Bronchial epithelial cell (primary cell): ENCODE results near the gene TROAP. TPM values are rescaled to one million over a fixed set of nuclear protein-coding genes. Genes with fewer than 3 reads are reported as not detected.

ENCODE experiments used
- DNase-seq: peaks from one replicate; pipeline ENCODE4 v3.0.0-alpha.2; 2010; ENCODE audit warnings: low read depth
- FAIRE-seq: peaks from 2 replicates; lab custom pipeline; 2011; peaks lifted over from hg19 to GRCh38; lab: Jason Lieb, UNC
- H3K27me3 ChIP-seq: 2 replicates; pipeline ENCODE4 v1.5.1; 2011; ENCODE audit warnings: low read length; ENCODE audit not compliant: control insufficient read depth, insufficient read depth
- H3K36me3 ChIP-seq: 2 replicates; pipeline ENCODE4 v1.5.1; 2011; ENCODE audit warnings: low read length; ENCODE audit not compliant: control insufficient read depth, insufficient read depth
- H3K4me3 ChIP-seq: 2 replicates; pipeline ENCODE4 v1.5.1; 2011; ENCODE audit warnings: mild to moderate bottlenecking, low read depth, low read length, control low read depth
- total RNA-seq: library from RNA; depleted of rRNA; stranded (reverse); fragments of >200 nt; gene quantifications from 2 replicates; pipeline ENCODE4 v1.2.1, GENCODE V29; 2014
- TF ChIP-seq, protein P1 (sequence below): IDR thresholded peaks from 2 replicates; pipeline ENCODE4 v1.5.1; 2011; ENCODE audit warnings: mild to moderate bottlenecking, moderate library complexity, low read length, control low read depth, inconsistent platforms; ENCODE audit not compliant: insufficient read depth, severe bottlenecking

TROAP gene
- total RNA-seq, 1 donor from 2014 or later = 2.6 TPM

DNA sequence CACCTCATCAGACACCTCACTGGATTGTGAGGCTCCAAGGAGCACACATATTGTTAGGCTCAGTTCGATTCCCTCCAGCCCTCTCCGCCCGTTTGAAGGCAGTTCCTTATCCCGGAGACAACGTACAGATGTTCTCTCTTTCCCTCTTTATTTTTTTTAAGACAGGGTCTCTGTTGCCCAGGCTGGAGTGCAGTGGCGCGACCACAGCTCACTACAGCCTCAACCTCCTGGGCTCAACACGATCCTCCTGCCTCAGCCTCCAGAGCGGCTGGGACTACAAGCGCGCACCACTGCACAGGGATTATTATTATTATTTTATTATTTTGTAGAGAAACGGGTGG is 718 bp upstream of the TROAP start:
- TF ChIP-seq, protein P1, sequence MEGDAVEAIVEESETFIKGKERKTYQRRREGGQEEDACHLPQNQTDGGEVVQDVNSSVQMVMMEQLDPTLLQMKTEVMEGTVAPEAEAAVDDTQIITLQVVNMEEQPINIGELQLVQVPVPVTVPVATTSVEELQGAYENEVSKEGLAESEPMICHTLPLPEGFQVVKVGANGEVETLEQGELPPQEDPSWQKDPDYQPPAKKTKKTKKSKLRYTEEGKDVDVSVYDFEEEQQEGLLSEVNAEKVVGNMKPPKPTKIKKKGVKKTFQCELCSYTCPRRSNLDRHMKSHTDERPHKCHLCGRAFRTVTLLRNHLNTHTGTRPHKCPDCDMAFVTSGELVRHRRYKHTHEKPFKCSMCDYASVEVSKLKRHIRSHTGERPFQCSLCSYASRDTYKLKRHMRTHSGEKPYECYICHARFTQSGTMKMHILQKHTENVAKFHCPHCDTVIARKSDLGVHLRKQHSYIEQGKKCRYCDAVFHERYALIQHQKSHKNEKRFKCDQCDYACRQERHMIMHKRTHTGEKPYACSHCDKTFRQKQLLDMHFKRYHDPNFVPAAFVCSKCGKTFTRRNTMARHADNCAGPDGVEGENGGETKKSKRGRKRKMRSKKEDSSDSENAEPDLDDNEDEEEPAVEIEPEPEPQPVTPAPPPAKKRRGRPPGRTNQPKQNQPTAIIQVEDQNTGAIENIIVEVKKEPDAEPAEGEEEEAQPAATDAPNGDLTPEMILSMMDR = no peak
- peak overlapping the region; percentile 68 for H3K4me3 ChIP-seq
- DNase-seq (no peak), FAIRE-seq (no peak)
- peaks cover 5% of the 10 kb centered on the region for H3K36me3 ChIP-seq
- no peaks in the 10 kb centered on the region for H3K27me3 ChIP-seq

DNA sequence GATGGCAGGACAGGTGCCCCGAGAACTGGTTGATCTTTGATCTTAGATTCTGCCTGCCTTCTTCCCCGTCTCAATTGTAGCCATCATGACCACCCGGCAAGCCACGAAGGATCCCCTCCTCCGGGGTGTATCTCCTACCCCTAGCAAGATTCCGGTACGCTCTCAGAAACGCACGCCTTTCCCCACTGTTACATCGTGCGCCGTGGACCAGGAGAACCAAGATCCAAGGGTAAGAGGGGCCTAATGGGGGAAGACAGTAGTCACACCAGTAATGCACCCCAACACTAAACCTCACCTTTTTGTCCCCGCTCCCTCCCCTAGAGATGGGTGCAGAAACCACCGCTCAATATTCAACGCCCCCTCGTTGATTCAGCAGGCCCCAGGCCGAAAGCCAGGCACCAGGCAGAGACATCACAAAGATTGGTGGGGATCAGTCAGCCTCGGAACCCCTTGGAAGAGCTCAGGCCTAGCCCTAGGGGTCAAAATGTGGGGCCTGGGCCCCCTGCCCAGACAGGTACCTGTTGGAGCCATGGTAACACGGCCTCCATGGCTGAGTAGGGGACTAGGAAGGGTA is 556 bp downstream of the TROAP start:
- H3K4me3 ChIP-seq = peak overlapping the region; percentile 58
- FAIRE-seq (no peak), DNase-seq (no peak)
- TF ChIP-seq, protein P1 = no peak
- peaks cover 6% of the 10 kb centered on the region for H3K36me3 ChIP-seq
- no peaks in the 10 kb centered on the region for H3K27me3 ChIP-seq

DNA sequence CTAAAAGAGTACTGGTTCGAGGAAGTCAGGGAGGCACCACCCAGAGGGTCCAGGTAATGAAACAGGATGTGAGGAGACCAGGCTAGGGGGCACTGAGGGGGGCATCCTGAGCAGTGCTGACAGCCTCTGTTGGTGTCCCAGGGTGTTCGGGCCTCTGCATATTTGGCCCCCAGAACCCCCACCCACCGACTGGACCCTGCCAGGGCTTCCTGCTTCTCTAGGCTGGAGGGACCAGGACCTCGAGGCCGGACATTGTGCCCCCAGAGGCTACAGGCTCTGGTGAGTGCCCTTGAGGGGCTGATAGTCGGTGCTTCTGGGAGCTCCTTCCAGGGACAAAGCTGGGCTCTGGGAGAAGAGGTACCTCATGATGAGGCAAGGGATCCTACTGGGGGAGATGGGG is 2.6 kb downstream of the TROAP start:
- no peak for FAIRE-seq
- DNase-seq = no peak
- peaks cover 8% of the 10 kb centered on the region for H3K36me3 ChIP-seq
- no peak overlapping the region for H3K4me3 ChIP-seq
- no peaks in the 10 kb centered on the region for H3K27me3 ChIP-seq
- TF ChIP-seq, protein P1 = no peak

DNA sequence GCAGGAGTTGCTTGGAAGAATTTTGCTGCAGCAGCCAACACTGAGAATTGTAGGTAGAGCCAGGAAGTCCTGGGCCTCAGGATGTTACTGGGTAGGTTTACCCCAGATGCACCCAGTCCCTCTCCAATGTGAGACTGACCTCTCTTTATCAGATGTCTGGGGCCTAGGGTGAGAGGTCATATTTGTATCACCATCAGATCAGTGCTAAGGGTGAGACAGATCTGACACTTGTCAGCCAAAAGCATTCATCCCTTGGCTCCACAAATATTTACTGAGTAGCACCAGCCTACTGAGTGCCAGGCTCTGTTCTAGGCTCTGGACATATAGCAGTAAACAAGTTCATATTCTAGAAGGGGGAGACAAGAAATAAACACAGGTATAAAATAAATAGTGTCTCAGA is 4.3 kb downstream of the TROAP start:
- TF ChIP-seq, protein P1 = no peak
- DNase-seq (no peak), FAIRE-seq (no peak)
- H3K4me3 ChIP-seq = no peak overlapping the region
- peaks cover 2% of the 10 kb centered on the region for H3K27me3 ChIP-seq
- H3K36me3 ChIP-seq = peaks cover 8% of the 10 kb centered on the region

DNA sequence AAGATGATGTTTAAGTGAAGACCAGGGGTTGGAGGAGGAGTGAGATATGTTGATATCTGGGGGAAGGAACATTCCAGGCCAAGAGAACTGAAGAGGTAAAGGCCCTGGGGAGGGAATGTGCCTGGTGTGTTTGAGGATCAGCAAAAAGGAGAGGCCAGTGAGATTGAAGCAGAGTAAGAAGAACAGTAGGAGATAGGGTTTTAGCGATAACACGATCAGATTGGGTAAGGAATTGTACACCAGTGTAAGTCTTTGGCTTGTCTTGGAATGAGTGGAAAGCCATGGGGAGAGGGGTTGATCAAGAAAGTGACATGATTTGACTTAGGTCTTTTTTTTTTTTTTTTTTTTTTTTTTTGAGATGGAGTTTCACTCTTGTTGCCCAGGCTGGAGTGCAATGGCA is 4.8 kb downstream of the TROAP start:
- TF ChIP-seq, protein P1 = no peak
- Histone ChIP-seq H3K4me3 (no peak overlapping the region), H3K27me3 (peaks cover 4% of the 10 kb centered on the region), H3K36me3 (peaks cover 8% of the 10 kb centered on the region)
- FAIRE-seq = no peak
- no peak for DNase-seq

DNA sequence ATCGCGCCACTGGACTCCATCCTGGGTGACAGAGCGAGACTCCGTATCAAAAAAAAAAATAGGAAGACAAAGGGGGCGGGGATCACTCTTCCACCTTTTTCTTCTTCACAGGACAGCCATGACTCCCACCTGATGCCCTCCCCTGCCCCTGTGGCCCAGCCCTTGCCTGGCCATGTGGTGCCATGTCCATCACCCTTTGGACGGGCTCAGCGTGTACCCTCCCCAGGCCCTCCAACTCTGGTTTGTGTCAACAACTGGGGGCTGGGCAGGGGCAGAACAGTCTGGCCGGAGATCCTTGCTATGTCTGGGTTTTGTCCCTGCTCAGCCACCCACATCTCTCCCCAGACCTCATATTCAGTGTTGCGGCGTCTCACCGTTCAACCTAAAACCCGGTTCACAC is 5.8 kb downstream of the TROAP start:
- DNase-seq (no peak), FAIRE-seq (no peak)
- peaks cover 4% of the 10 kb centered on the region for H3K27me3 ChIP-seq
- TF ChIP-seq, protein P1 = no peak
- H3K36me3 ChIP-seq = peaks cover 8% of the 10 kb centered on the region
- H3K4me3 ChIP-seq = no peak overlapping the region
